Stomach (tissue), 9 donors: ENCODE measurements around the gene LCLAT1. TPM values are rescaled to one million over a fixed set of nuclear protein-coding genes. Genes with fewer than 3 reads are reported as not detected.

ENCODE experiments used
- DNase-seq, 2 donors: peaks; one replicate each; pipeline versions ENCODE4 v3.0.0 to v3.0.0-alpha.2; 2013 to 2019
- H3K27ac ChIP-seq, 5 donors: fragments of 200-600 bp in 4 of 5; sonication (generic) in 4 of 5; one replicate each; pipeline ENCODE4 v1.5.1; 2013 to 2019; ENCODE audit warnings: mild to moderate bottlenecking in 1 of 5, moderate library complexity in 1 of 5
- H3K27me3 ChIP-seq, 3 donors: fragments of 200-600 bp; sonication (generic); one replicate each; pipeline ENCODE4 v1.5.1; 2017 to 2019; ENCODE audit warnings: mixed run types in 1 of 3
- H3K36me3 ChIP-seq, 4 donors: fragments of 200-600 bp; sonication (generic); 1 replicate in 3 of 4; 2 replicates in 1 of 4; pipeline ENCODE4 v1.5.1; 2016 to 2019
- H3K4me1 ChIP-seq, 4 donors: fragments of 200-600 bp; sonication (generic); one replicate each; pipeline ENCODE4 v1.5.1; 2016 to 2019
- H3K4me3 ChIP-seq, 4 donors: fragments of 200-600 bp; sonication (generic) in 3 of 4; one replicate each; pipeline ENCODE4 v1.5.1; 2016 to 2019; ENCODE audit warnings: mild to moderate bottlenecking in 1 of 4
- H3K9me3 ChIP-seq, 4 donors: fragments of 200-600 bp; sonication (generic); one replicate each; pipeline ENCODE4 v1.5.1; 2016 to 2019
- CTCF ChIP-seq, 7 experiments: fragments of 450-650 bp in 4 of 7; fragments of 200-600 bp in 3 of 7; sonication (generic) in 3 of 7; IDR thresholded peaks; one replicate each; pipeline ENCODE4 v1.5.1; 2016 to 2019; ENCODE audit warnings: antibody characterized with exemption in 7 of 7, control low read depth in 2 of 7, mild to moderate bottlenecking in 1 of 7
- EP300 ChIP-seq: sonication (generic); formaldehyde crosslinking; IDR thresholded peaks from one replicate; pipeline ENCODE4 v1.6.1; 2017; ENCODE audit warnings: antibody characterized with exemption
- POLR2A ChIP-seq, 4 donors: fragments of 450-650 bp; IDR thresholded peaks; one replicate each; pipeline ENCODE4 v1.6.1; 2016; ENCODE audit warnings: antibody characterized with exemption in 4 of 4, control low read depth in 2 of 4, mild to moderate bottlenecking in 1 of 4, moderate library complexity in 1 of 4
- POLR2AphosphoS5 ChIP-seq, 3 donors: sonication (generic); formaldehyde crosslinking; IDR thresholded peaks; one replicate each; pipeline ENCODE4 v1.6.1; 2016; ENCODE audit warnings: antibody characterized with exemption in 3 of 3
- WGBS, 5 donors: extraction: QIAGEN DNeasy Blood & Tissue Kit in 3 of 5; methylation state at CpG; one replicate each; pipeline versions ENCODE4 v1.1.5 to v1.1.7; 2013 to 2018; 5-methylcytosine and 5-hydroxymethylcytosine counted together
- intact Hi-C: fragments of 100-400 bp; cut with DNase I; formaldehyde crosslinking; loops from one replicate; pipeline ENCODE4 v1.15.1; 2023; ENCODE audit warnings: low total_unique reads
- polyA plus RNA-seq, 3 donors: library from polyadenylated mRNA; stranded (reverse); fragments of 200-250 nt; gene quantifications; one replicate each; pipeline ENCODE4 v1.2.3, GENCODE V29; 2013
- total RNA-seq, 5 donors: library from RNA; depleted of rRNA; stranded (reverse); fragments of >200 nt; gene quantifications; one replicate each; pipeline versions ENCODE4 v1.1.0 to v1.2.3, GENCODE V29; 2014 to 2016
- donor health status: healthy with polysubstance abuse.
- donor health status: Bipolar disorder and iron deficiency.
- donor health status: healthy.

LCLAT1 gene
- total and polyA plus RNA-seq, 8 donors = 0.76 to 51.3 (median 12.5) TPM

- Histone ChIP-seq H3K27me3 (no peaks in the 10 kb centered on the region), H3K9me3 (no peaks in the 10 kb centered on the region), H3K4me3 (no peak overlapping the region), H3K27ac (peak overlapping the region in 3 of 5 donors; percentile 9 to 38 (median 16)), H3K4me1 (peaks cover 0 to 29% (median 19%) of the 10 kb centered on the region in 4 donors), H3K36me3 (no peaks in the 10 kb centered on the region)
- DNase-seq = no peak
- TF ChIP-seq POLR2AphosphoS5 (IDR thresholded peaks at IDR 0.05) (peak in 1 of 3 donors; percentile 32), POLR2A (IDR thresholded peaks at IDR 0.05) (no peak)
- WGBS, 5 donors = 33 to 50% (median 39%) methylated on average over 6 of the region's 6 CpGs
- intact Hi-C loops = no loop called here
Observed at GRCh38 chr2:30454571-30454970, 7.5 kb downstream of the LCLAT1 start.

GRCh38 chr2:30455114-30455738 is 8.2 kb downstream of the LCLAT1 start:
- no peak overlapping the region for H3K4me3 ChIP-seq
- H3K27ac ChIP-seq = peak overlapping the region in 2 of 5 donors; percentile 9 to 16
- H3K4me1 ChIP-seq = peaks cover 0 to 23% (median 14%) of the 10 kb centered on the region in 4 donors
- intact Hi-C loops = no loop called here
- no peaks in the 10 kb centered on the region for H3K9me3 ChIP-seq
- 27 to 37% (median 36%) methylated on average over 7 of the region's 7 CpGs for WGBS, 5 donors
- no peak for DNase-seq
- no peak for TF ChIP-seq POLR2A (IDR thresholded peaks at IDR 0.05)
- TF ChIP-seq CTCF (IDR thresholded peaks at IDR 0.05) = no peak
- TF ChIP-seq EP300 = no peak
- no peak for TF ChIP-seq POLR2AphosphoS5 (IDR thresholded peaks at IDR 0.05)
- no peaks in the 10 kb centered on the region for H3K27me3 ChIP-seq
- no peaks in the 10 kb centered on the region for H3K36me3 ChIP-seq

- TF ChIP-seq POLR2A (IDR thresholded peaks at IDR 0.05) = no peak
- TF ChIP-seq EP300 = no peak
- TF ChIP-seq CTCF (IDR thresholded peaks at IDR 0.05) = no peak
- TF ChIP-seq POLR2AphosphoS5 (IDR thresholded peaks at IDR 0.05) = no peak
- no peaks in the 10 kb centered on the region for H3K9me3 ChIP-seq
- WGBS, 5 donors = 94 to 100% (median 100%) methylated on average over 2 of the region's 2 CpGs
- DNase-seq = no peak
- peaks cover 0 to 20% (median 14%) of the 10 kb centered on the region in 4 donors for H3K4me1 ChIP-seq
- H3K27ac ChIP-seq = no peak overlapping the region
- no peaks in the 10 kb centered on the region for H3K36me3 ChIP-seq
- H3K27me3 ChIP-seq = no peaks in the 10 kb centered on the region
- intact Hi-C loops = no loop called here
- no peak overlapping the region for H3K4me3 ChIP-seq
Observed at GRCh38 chr2:30456106-30456505, 9.1 kb downstream of the LCLAT1 start.

GRCh38 chr2:30456579-30456978 is 9.5 kb downstream of the LCLAT1 start:
- Histone ChIP-seq H3K4me3 (no peak overlapping the region), H3K27ac (no peak overlapping the region), H3K4me1 (peaks cover 0 to 20% (median 14%) of the 10 kb centered on the region in 4 donors), H3K9me3 (no peaks in the 10 kb centered on the region), H3K36me3 (no peaks in the 10 kb centered on the region), H3K27me3 (no peaks in the 10 kb centered on the region)
- intact Hi-C loops = no loop called here
- no peak for TF ChIP-seq POLR2A (IDR thresholded peaks at IDR 0.05)
- no peak for TF ChIP-seq POLR2AphosphoS5 (IDR thresholded peaks at IDR 0.05)
- TF ChIP-seq EP300 = no peak
- TF ChIP-seq CTCF (IDR thresholded peaks at IDR 0.05) = no peak
- WGBS, 5 donors = 86 to 98% (median 97%) methylated on average over 2 of the region's 2 CpGs
- no peak for DNase-seq

- DNase-seq = no peak
- Histone ChIP-seq H3K36me3 (no peaks in the 10 kb centered on the region), H3K27me3 (no peaks in the 10 kb centered on the region), H3K4me1 (peaks cover 0 to 20% (median 14%) of the 10 kb centered on the region in 4 donors), H3K9me3 (no peaks in the 10 kb centered on the region), H3K27ac (no peak overlapping the region), H3K4me3 (no peak overlapping the region)
- no peak for TF ChIP-seq CTCF (IDR thresholded peaks at IDR 0.05)
- no peak for TF ChIP-seq POLR2AphosphoS5 (IDR thresholded peaks at IDR 0.05)
- TF ChIP-seq EP300 = no peak
- no peak for TF ChIP-seq POLR2A (IDR thresholded peaks at IDR 0.05)
- intact Hi-C loops = no loop called here
Observed at GRCh38 chr2:30457296-30457695, 10.2 kb downstream of the LCLAT1 start.
